CD4-positive, alpha-beta T cell treated with Interleukin-15 for 4 hours (primary cell): ENCODE measurements around the gene SEMA7A.
"Not testable (repeated sequence)": the region's sequence is repeated elsewhere in the genome, so short reads cannot be mapped to it uniquely, and the experiment has no call there.

ENCODE experiments used
- DNase-seq: peaks from one replicate; pipeline ENCODE4 v3.0.0-alpha.2; 2020; ENCODE audit warnings: low spot score

The SEMA7A gene

GRCh38 chr15:74433592-74434262 is at the start of gene SEMA7A:
SEMA7A (minus strand) TSS chr15:74433958; CDS start chr15:74433918, 40 bp downstream.
- peak; percentile 79 for DNase-seq

GRCh38 chr15:74482661-74483060 is 48.9 kb upstream of the SEMA7A start:
- DNase-seq = no peak

- DNase-seq = not testable (repeated sequence)
Measured at GRCh38 chr15:74480364-74480763, 46.6 kb upstream of the SEMA7A start.

GRCh38 chr15:74471621-74472020 is 37.9 kb upstream of the SEMA7A start:
- not testable (repeated sequence) for DNase-seq

- no peak for DNase-seq
Measured at GRCh38 chr15:74470631-74471395, 37.1 kb upstream of the SEMA7A start.

- no peak for DNase-seq
Measured at GRCh38 chr15:74468341-74469032, 34.7 kb upstream of the SEMA7A start.

- no peak for DNase-seq
Measured at GRCh38 chr15:74466570-74466969, 32.8 kb upstream of the SEMA7A start.

GRCh38 chr15:74464897-74465296 is 31.1 kb upstream of the SEMA7A start:
- no peak for DNase-seq

- DNase-seq = no peak
Measured at GRCh38 chr15:74464216-74464615, 30.5 kb upstream of the SEMA7A start.

- no peak for DNase-seq
Measured at GRCh38 chr15:74463634-74464033, 29.9 kb upstream of the SEMA7A start.

GRCh38 chr15:74461847-74462511 is 28.2 kb upstream of the SEMA7A start:
- no peak for DNase-seq

GRCh38 chr15:74460871-74461846 is 27.4 kb upstream of the SEMA7A start, which contains the start of gene UBL7:
UBL7 (minus strand) TSS chr15:74461160; CDS start chr15:74458867, 2,293 bp downstream.
- DNase-seq = peak; percentile 95

- DNase-seq = no peak
Measured at GRCh38 chr15:74460298-74460697, 26.5 kb upstream of the SEMA7A start.

GRCh38 chr15:74459798-74460197 is 26.0 kb upstream of the SEMA7A start:
- DNase-seq = not testable (repeated sequence)

- no peak for DNase-seq
Measured at GRCh38 chr15:74458473-74458872, 24.7 kb upstream of the SEMA7A start.

GRCh38 chr15:74457036-74457435 is 23.3 kb upstream of the SEMA7A start:
- not testable (repeated sequence) for DNase-seq

- no peak for DNase-seq
Measured at GRCh38 chr15:74454764-74455500, 21.2 kb upstream of the SEMA7A start.

GRCh38 chr15:74453925-74454763 is 20.4 kb upstream of the SEMA7A start:
- DNase-seq = no peak
